ENCODE results near the gene MEF2C. TPM values are rescaled to one million over a fixed set of nuclear protein-coding genes. Genes with fewer than 3 reads are reported as not detected.
"Not testable (repeated sequence)": the region's sequence is repeated elsewhere in the genome, so short reads cannot be mapped to it uniquely, and the experiment has no call there.

The MEF2C gene
- polyA plus RNA-seq, 1 donor, result 934 TPM

- DNase-seq (ENCODE audit: low read depth), result no peak
These were observed 79.7 kb downstream of the MEF2C start for GRCh38 chr5:88803309-88803708.

DNA sequence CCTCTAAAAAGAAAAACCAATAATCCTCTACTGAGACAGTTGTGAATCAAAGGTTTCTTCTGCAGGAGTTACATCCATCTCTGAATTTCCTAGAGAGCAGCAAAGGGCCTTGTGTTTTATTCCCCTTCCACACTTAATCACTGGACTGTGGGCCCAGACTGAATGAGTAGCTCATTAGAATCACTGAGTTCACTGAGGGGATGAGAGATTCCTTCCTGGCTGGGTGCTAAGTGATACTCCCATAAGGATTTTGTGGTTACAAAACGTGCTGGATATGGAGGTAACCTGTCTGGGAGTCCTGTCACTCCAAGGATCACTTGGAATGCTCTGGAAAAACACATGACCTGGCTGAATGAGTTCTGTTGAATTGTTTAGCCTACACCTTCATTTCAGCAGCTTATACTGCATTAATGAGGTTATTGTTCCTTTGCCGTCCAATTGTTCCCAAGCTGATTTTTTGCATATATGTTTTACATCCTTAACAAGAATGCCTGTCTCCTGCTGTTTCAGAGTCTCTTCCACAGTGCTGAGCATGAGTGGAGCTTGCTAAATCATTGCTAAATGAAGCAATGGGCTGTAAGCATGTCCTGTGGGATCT is 82.9 kb downstream of the MEF2C start:
- no peak for DNase-seq (ENCODE audit: low read depth)

- DNase-seq (ENCODE audit: low read depth), result not testable (repeated sequence)
These were observed 84.1 kb downstream of the MEF2C start for GRCh38 chr5:88798933-88799332.

DNA sequence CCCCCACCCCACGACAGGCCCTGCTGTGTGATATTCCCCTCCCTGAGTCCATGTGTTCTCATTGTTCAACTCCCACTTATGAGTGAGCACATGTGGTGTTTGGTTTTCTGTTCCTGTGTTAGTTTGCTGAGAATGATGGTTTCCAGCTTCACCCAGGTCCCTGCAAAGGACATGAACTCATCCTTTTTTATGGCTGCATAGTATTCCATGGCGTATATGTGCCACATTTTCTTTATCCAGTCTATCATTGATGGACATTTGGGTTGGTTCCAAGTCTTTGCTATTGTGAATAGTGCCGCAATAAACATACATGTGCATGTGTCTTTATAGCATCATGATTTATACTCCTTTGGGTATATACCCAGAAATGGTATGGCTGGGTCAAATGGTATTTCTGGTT is 89.2 kb downstream of the MEF2C start:
- not testable (repeated sequence) for DNase-seq (ENCODE audit: low read depth)

DNA sequence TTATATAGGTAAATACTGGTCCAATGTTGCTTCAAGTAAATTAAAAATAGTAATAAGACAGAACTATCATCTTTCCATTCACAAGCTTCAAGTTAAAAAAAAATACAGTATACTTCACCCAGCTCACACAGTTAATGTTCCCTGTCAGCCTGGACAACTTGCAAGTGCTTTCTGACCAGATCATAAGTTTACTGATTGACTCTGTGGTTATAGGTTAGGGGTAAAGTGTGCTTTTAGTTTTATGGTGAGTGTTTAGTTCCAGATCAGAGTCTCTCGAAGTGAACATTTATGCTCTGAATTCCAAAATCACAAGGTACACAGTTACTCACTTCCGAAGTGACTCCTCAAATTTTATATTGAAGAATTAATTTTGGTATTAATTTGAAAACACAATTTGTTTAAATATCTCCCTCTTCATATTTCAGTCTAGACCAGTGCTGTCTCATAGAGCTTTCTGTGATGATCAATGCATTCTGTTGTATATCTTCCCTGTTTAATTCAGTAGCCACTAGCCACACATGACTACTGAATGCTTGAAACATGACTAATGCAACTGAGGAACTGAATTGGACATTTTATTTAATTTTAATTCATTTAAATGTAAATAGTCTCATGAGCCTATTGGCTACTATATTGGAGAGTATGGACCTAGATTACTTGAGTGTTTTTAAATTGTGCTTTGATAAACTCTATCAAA is 90.7 kb downstream of the MEF2C start:
- DNase-seq (ENCODE audit: low read depth), result no peak

DNA sequence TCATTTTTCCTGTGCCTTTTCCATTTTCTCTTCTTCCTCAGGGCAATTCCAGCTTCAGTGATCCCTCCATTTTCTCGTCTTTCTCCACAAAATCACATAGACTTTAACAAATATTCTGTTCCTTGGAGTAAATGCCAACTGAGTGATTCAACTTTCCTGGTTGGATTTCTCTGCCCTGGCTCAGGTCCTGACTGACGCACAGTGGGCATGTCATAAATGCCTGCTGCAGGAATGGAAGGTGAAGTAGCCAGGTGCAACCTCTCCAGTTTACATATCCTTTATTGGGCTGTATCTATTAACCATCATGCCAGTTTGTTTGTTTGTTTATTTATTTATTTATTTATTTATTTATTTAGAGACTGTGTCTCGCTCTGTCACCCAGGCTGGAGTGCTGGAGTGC is 95.1 kb downstream of the MEF2C start:
- no peak for DNase-seq (ENCODE audit: low read depth)

DNA sequence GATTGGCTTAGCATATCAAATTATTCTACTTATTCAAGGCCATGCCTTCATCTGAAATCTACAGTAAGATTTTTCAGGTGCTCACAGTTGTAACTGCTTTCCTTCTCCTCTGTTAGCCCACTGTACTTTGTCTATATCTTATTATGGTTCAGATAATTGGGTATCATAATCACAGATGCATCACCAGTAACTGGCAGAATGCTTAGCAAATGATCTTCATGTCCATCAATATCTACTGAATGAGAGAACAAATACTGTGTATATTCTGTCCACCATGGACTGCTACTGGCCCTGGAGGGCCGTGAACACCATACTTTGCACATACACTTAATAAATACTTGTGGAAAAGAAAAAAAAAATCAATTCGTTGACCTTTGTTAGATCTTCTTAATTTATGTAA is 96.2 kb downstream of the MEF2C start:
- no peak for DNase-seq (ENCODE audit: low read depth)

DNA sequence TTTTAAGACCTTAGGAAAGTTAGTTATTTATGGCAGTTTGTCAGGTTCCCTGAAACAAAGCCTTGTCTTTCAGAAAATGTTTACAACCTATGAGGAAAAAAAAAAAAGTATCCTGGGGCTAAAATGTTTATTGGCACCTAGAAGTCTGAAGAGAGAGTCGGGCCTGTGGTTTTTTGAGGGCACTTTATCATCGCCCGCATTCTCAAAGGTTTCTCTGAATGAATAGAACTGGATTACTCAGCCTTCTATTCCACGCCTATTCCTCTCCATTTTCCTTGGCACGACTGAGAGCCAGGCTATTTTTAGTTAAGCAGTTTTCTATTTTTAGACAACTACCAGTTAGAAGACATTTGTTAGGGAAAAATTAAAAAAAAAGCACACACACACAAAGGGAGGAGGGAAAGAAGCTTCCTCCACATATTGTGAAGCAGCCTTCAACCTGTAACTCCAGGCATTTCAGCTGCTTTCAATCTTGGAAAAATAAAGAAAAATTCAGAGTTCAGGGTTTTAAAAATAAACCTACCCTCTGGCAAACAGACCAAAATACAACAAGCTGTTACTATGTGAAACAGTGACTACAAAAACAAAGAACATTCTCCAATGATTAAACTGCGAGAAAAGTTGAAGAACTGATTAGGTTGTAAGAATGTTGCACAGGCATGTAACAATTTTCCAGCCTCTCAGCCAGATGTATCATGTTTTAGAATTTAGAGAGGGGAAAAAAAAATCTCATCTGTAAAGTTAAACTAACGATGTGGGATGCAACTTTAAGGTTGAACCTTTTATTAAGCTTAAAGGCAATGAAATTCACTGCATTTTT is 97.0 kb downstream of the MEF2C start:
- peak; percentile 68 for DNase-seq (ENCODE audit: low read depth)

DNA sequence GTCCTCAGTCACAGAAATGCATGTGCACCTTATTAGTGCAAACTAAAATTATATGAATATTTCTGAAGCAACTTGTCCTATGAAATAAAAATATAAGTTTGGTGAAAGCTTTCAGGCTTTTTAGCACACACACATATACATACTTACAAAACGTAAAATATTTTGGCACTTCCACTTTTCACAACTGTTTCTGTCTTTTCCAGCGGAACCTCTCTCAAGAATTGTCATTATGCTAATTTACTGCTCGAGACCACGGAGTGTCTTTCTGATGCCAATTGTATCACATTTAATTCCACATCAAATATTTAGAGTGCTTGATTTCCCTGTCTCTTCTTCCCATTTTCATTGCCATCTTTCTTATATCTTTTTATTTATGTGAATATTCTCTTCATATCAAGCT is 100.4 kb downstream of the MEF2C start:
- DNase-seq (ENCODE audit: low read depth), result no peak

- DNase-seq (ENCODE audit: low read depth), result no peak
These were observed 102.2 kb downstream of the MEF2C start for GRCh38 chr5:88780736-88781135.

- no peak for DNase-seq (ENCODE audit: low read depth)
These were observed 104.2 kb downstream of the MEF2C start for GRCh38 chr5:88778736-88779135.

GRCh38 chr5:88776692-88777091 is 106.3 kb downstream of the MEF2C start:
- DNase-seq (ENCODE audit: low read depth), result no peak

GRCh38 chr5:88772831-88773230 is 110.2 kb downstream of the MEF2C start:
- no peak for DNase-seq (ENCODE audit: low read depth)

GRCh38 chr5:88772047-88772446 is 110.9 kb downstream of the MEF2C start:
- no peak for DNase-seq (ENCODE audit: low read depth)

DNA sequence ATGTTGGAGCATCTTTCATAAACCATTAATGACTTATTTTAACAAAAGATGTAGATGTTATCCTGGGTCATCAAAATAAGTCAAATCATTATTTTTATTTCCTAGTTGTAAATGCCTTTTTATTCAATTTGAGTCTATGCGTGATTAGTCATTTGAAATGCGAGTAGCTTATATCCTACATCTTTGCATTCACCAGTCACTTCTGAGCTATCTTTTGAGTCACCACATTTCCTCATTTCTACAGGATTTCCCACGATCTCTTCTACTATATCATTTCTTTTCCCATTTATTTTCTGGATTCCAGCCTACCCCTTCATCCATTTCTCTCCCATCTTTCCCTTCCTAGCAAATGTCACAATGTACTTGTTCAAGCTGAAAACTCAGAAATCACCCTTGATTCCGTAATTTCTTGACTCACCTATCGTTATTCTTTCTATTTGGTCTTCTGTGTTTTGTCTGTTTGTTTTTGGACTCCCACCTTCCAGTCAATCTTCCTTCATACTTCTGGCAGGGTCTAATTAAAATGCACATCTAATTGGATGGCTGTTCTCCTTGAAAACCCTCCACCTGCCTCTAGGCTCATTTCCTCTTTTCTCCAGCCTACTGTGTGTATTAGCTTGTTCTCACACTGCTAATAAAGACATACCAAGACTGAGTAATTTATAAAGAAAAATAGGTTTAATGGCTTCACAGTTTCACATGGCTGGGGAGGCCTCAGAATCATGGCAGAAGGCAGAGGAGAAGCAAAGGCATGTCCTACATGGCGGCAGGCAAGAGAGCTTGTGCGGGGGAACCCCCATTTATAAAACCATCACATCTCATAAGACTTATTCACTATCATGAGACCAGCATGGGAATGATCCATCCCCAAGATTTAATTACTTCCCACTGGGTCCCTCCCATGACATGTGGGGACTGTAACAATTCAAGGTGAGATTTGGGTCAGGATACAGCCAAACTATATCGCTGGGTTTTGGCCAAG is 112.4 kb downstream of the MEF2C start:
- DNase-seq (ENCODE audit: low read depth), result no peak

DNA sequence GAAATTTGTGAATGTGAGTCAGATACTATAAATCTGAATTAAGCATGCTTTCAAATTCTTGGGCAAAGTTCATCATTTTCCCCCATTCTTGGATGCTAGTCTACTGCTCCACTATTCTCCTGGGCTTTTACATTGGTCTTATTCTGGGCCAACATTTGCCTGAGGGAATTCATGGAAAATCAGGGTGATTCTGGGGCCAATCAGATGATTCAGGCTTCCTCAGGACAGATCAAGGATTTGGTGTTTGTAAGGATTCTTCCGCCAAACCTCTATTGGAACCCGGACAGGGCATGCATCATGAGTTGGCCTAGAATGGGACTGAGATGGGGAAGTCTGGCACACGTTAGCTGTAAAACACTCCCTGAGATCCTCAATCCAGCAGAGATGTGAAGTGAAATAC is 113.8 kb downstream of the MEF2C start:
- peak; percentile 55 for DNase-seq (ENCODE audit: low read depth)

DNA sequence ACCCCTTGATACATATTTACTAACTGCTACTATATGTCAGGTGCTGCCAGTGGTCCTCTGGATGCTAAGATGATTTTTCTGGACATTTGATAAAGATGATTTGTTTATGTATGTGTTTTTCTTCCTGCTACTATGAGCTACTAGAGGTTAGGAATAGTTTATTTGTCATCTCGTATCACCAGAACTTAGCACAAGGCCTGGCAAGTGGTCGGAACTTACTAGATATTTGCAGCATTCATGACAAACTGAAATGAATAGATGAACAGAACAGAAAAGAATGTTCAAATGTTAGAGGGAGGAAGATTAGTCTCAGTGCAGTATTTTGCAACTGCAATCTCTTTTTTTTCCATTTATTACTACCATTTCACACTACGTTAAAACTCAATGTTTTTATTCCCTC is 114.6 kb downstream of the MEF2C start:
- no peak for DNase-seq (ENCODE audit: low read depth)

DNA sequence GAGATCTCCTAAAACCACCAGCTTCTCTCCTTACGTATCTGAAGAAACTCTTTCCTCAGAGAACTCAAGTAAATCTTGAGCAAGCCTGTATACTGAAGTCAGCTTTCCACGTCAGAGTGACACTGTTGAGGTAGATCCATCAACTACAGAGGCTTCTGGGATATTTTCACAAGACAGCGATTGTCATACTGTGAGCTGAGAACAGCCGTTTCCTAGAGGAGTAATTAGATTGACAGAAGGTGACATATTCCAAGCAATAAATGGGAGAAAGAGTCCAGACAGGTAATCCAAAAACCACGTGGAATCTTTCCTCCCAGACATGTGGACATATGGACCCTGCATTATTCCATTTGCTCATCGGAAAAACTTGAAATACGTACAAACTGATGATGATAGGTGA is 117.2 kb downstream of the MEF2C start:
- no peak for DNase-seq (ENCODE audit: low read depth)

- DNase-seq (ENCODE audit: low read depth), result no peak
These were observed 117.8 kb downstream of the MEF2C start for GRCh38 chr5:88765171-88765570.

DNA sequence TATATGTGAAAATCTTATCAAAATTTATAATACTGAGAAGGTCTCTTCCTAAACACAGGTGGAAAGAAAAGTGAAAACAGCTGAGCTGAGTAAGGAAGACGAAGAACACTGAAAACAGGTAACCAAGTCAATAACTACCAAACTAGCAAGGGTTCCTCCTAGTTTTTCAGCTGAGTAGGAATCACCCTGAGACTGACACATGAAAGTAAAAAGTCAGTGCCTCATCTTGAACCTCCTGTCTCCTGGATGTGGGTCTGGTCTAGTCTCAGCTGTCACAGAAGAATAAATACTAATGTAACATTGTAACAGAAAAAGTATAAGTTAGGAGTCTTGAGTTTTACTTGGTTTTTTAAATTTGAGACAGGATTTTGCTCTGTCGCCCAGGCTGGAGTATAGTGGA is 121.0 kb downstream of the MEF2C start:
- DNase-seq (ENCODE audit: low read depth), result no peak

- DNase-seq (ENCODE audit: low read depth), result no peak
These were observed 121.6 kb downstream of the MEF2C start for GRCh38 chr5:88761269-88761850.

Data from forelimb muscle (tissue), 1 donor.